ENCODE data around the gene MACROD1.
"Not testable (repeated sequence)": the region's sequence is repeated elsewhere in the genome, so short reads cannot be mapped to it uniquely, and the experiment has no call there.

GRCh38 chr11:63973912-63974258, 192.0 kb downstream of the MACROD1 start:
- TF ChIP-seq E2F5 (CRISPR knock-in tag; IDR thresholded peaks at IDR 0.05); ETS1 (conservative IDR thresholded peaks at IDR 0.05; ENCODE audit: control insufficient read depth, low read depth, low read length); BCLAF1 (IDR thresholded peaks at IDR 0.05; ENCODE audit: borderline replicate concordance in 1 of 2, control insufficient read depth in 1 of 2, low read depth in 2 of 2, low read length in 1 of 2); SRF (CRISPR knock-in tag; IDR thresholded peaks at IDR 0.05); ZFP1 (CRISPR knock-in tag; IDR thresholded peaks at IDR 0.05); NFRKB (IDR thresholded peaks at IDR 0.05; ENCODE audit: low read depth); SETDB1 (IDR thresholded peaks at IDR 0.05; ENCODE audit: low read length): not testable (repeated sequence)
